Thymus (tissue), 11 donors: ENCODE results near the gene ADGRF1. TPM values are rescaled to one million over a fixed set of nuclear protein-coding genes. Genes with fewer than 3 reads are reported as not detected.

ENCODE experiments used
- DNase-seq, 9 donors: peaks; one replicate each; pipeline ENCODE4 v3.0.0-alpha.2; 2013; ENCODE audit warnings: low spot score in 9 of 9, low read depth in 6 of 9, missing footprints in 1 of 9
- H3K27ac ChIP-seq, 2 donors: one replicate each; pipeline ENCODE4 v1.5.1; 2013; ENCODE audit warnings: control low read depth in 1 of 2, low read depth in 1 of 2, low read length in 1 of 2, mild to moderate bottlenecking in 1 of 2, moderate library complexity in 1 of 2
- H3K27me3 ChIP-seq, 2 donors: one replicate each; pipeline ENCODE4 v1.5.1; 2013; ENCODE audit warnings: low read length in 1 of 2; ENCODE audit not compliant: control insufficient read depth in 2 of 2, insufficient read depth in 1 of 2
- H3K36me3 ChIP-seq, 2 donors: one replicate each; pipeline ENCODE4 v1.5.1; 2013; ENCODE audit warnings: low read length in 1 of 2, mild to moderate bottlenecking in 1 of 2, moderate library complexity in 1 of 2; ENCODE audit not compliant: control insufficient read depth in 2 of 2, insufficient read depth in 2 of 2
- H3K4me1 ChIP-seq, 2 donors: one replicate each; pipeline ENCODE4 v1.5.1; 2013; ENCODE audit warnings: low read length in 2 of 2; ENCODE audit not compliant: control insufficient read depth in 2 of 2, insufficient read depth in 2 of 2
- H3K4me3 ChIP-seq, 2 donors: one replicate each; pipeline ENCODE4 v1.5.1; 2013; ENCODE audit warnings: low read length in 2 of 2, control low read depth in 1 of 2, mild to moderate bottlenecking in 1 of 2
- H3K9me3 ChIP-seq, 2 donors: one replicate each; pipeline ENCODE4 v1.5.1; 2013; ENCODE audit warnings: low read length in 1 of 2, mild to moderate bottlenecking in 1 of 2; ENCODE audit not compliant: control insufficient read depth in 2 of 2, insufficient read depth in 1 of 2
- WGBS: extraction: QIAGEN DNeasy Blood & Tissue Kit; methylation state at CpG from one replicate; pipeline ENCODE4 v1.1.7; 2013; 5-methylcytosine and 5-hydroxymethylcytosine counted together
- polyA plus RNA-seq: library from polyadenylated mRNA; stranded (reverse); fragments of 200-250 nt; gene quantifications from one replicate; pipeline ENCODE4 v1.2.3, GENCODE V29; 2013
- total RNA-seq: library from RNA; stranded (reverse); fragments of 120-200 nt; gene quantifications from one replicate; pipeline ENCODE4 v1.2.4, GENCODE V29; 2013
- donor health status: healthy.

Gene ADGRF1
- total and polyA plus RNA-seq, 2 donors, result 0.19 to 0.66 TPM

DNA sequence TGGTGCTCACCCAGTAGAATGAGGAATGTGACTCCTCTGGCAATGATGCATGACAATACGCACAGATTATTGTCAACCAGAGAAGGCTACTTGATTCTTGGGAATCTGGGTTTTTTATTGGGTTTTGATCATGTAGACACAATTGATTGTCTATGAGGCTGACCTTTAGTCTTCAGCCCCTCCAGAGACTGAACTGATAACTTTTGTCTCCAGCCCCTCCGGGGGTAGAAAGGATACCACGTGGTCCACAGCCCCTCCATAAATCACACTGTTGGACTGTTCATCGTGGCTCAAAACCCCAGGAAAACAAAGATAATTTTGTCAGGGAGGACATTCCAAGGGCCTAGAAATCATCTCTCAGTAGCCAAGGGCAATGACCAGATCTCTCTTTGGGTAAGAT is 62.9 kb downstream of the ADGRF1 start:
- no peak for DNase-seq
- WGBS, result 89% methylated on average over 4 of the region's 4 CpGs

DNA sequence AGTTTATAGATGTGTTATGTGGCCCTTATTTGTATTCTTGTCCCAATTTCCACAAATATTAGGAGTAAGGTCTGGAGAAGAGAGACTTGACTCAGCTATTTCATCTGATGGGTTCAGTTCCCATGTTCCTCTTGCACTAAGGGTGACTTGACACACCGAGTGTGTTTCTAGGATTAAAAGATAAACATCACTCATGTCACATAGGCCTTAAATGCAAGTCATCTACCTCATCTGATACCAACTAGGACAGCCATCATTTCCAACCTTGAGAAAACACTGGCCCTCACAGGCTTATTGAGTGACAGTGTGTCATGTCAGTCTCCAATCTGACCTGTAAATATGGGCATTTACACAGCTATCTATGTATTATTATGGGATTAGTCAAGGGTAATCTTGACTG is 67.3 kb downstream of the ADGRF1 start:
- Histone ChIP-seq H3K9me3 (no peaks in the 10 kb centered on the region), H3K27ac (no peak overlapping the region), H3K27me3 (no peaks in the 10 kb centered on the region), H3K4me3 (no peak overlapping the region), H3K4me1 (no peaks in the 10 kb centered on the region), H3K36me3 (no peaks in the 10 kb centered on the region)
- 98% methylated on average over 1 of the region's 1 CpG for WGBS
- DNase-seq, result no peak

More for the DNA sequence above, 62.9 kb downstream of the ADGRF1 start:
- Histone ChIP-seq H3K27me3 (no peaks in the 10 kb centered on the region), H3K27ac (no peak overlapping the region), H3K4me1 (no peaks in the 10 kb centered on the region), H3K36me3 (no peaks in the 10 kb centered on the region), H3K9me3 (no peaks in the 10 kb centered on the region), H3K4me3 (no peak overlapping the region)

DNA sequence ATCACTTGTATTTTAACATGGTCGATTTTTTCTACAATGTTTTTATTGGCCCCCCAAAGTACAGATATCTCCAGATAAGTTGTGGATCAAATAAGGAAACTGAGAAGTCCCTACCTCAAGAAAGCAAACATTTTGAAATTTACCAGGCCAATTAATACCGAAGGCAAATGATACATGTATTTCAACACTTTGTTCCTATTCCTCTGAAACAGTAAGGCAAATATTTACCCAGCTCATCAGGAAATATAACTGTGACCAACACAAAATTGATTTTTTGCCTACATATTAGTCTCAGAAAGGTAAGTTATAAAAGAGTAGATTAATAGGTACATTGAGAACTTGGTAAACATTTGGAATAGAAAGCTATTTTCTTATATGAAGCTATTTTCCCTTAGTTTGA is 69.1 kb downstream of the ADGRF1 start:
- DNase-seq, result no peak
- WGBS, result 83% methylated on average over 2 of the region's 2 CpGs
- no peak overlapping the region for H3K27ac ChIP-seq
- H3K9me3 ChIP-seq, result no peaks in the 10 kb centered on the region
- no peaks in the 10 kb centered on the region for H3K27me3 ChIP-seq
- H3K36me3 ChIP-seq, result no peaks in the 10 kb centered on the region
- H3K4me1 ChIP-seq, result no peaks in the 10 kb centered on the region
- H3K4me3 ChIP-seq, result no peak overlapping the region

DNA sequence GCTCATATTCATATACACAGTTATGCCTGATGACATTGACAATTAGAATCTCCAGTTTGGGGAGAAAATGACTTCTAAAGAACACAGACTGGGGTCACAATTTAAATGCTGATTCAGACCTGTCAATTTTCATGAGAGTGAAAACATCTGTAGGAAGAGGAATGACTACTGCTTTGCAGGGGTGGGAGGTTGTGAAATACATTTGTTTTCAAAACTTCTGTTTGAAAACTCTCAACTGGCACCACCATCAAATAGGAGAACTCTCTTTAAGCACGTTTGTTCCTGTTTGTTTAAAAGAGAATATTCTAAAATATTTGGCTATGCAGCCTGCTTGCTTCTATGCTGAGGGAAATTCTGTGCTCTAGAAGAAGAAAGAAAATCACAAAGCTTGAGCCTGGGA is 69.6 kb downstream of the ADGRF1 start:
- no peaks in the 10 kb centered on the region for H3K4me1 ChIP-seq
- DNase-seq, result no peak
- WGBS, result 78% methylated on average over 1 of the region's 1 CpG
- H3K36me3 ChIP-seq, result no peaks in the 10 kb centered on the region
- H3K9me3 ChIP-seq, result no peaks in the 10 kb centered on the region
- H3K27ac ChIP-seq, result no peak overlapping the region
- H3K27me3 ChIP-seq, result no peaks in the 10 kb centered on the region
- no peak overlapping the region for H3K4me3 ChIP-seq

DNA sequence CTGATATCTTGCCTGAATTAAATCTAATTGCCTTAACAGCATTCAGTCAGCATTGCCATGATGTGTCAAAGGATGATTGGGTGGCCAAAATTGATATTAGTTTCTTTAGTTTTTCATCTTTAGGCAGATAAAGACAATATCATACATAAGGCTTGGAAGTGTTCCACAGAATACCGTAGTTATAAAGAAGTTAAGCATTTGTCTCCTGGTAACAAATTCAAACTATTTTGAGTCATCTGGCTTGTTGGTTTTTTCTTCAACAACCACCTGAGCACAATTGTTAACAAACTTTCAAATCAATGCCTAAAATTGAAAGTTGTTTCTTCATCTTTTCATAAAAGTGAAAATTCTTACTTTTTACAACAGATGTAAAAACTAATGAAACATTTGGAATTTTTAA is 72.9 kb downstream of the ADGRF1 start:
- no peaks in the 10 kb centered on the region for H3K27me3 ChIP-seq
- no peaks in the 10 kb centered on the region for H3K4me1 ChIP-seq
- H3K36me3 ChIP-seq, result no peaks in the 10 kb centered on the region
- no peak for DNase-seq
- H3K27ac ChIP-seq, result no peak overlapping the region
- no peak overlapping the region for H3K4me3 ChIP-seq
- WGBS, result 98% methylated on average over 1 of the region's 1 CpG
- no peaks in the 10 kb centered on the region for H3K9me3 ChIP-seq

DNA sequence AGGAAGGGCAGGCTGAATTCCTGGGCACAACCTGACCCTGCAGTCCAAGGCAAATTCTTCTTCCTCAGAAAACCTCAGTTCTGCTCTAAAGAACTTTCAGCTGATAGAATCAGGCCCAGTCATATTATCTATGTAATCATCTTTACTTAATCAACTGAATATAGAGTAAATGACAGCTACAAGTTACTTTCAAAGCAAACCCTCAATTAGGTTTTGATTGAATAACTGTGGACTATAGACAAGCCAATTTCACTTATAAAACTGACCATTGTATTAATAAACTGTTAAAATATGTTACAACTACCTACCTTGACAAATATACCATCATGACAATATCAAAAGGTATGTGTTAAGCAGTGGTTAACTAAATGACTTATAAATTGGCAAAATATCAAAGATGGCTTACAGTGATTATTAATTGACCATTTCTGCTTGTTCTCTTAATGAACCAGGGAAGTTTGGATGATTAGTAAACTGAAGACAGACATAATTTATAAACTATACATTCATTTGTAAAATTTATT is 74.2 kb downstream of the ADGRF1 start:
- H3K27ac ChIP-seq, result no peak overlapping the region
- DNase-seq, result no peak
- H3K4me3 ChIP-seq, result no peak overlapping the region
- H3K9me3 ChIP-seq, result no peaks in the 10 kb centered on the region
- no peaks in the 10 kb centered on the region for H3K36me3 ChIP-seq
- H3K4me1 ChIP-seq, result no peaks in the 10 kb centered on the region
- no peaks in the 10 kb centered on the region for H3K27me3 ChIP-seq

DNA sequence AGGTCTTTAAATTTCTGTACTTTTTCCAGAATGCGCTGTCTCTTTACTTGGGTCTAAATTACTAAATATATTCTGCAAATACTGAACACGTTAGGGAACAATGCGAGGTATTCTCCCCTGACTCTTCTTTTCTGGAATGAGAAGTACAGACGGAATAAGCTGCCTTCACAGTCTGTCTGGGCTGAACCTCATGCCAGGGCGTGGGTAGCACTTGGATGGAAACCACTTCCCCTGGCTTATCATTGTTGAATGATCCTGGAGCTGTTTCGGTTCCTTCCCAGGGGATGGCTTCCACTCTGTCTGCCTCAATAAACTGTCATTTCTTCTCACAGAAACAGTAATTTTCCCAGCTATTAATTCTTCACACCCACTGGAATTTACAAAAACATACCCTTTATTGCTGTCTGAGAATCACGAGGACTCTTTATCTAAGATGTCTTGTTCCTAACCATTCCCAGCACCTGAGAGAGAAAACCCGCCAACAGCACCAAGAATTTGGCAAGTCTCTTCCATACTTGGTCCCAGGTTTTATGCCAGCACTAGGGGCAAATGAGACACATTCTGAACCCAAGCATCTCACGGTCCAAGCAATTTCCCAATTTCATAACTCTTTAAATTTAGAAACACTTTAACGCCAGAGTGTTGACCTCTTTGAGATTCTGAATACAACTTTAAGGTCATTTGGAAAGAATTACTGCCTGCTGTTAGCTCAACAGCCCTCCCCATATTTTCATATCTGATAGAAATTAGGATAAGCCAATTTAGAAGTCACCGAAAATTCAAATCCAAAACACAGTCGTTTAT is 77.2 kb downstream of the ADGRF1 start:
- WGBS, result 85% methylated on average over 12 of the region's 12 CpGs
- H3K4me3 ChIP-seq, result no peak overlapping the region
- H3K4me1 ChIP-seq, result no peaks in the 10 kb centered on the region
- DNase-seq, result no peak
- no peaks in the 10 kb centered on the region for H3K9me3 ChIP-seq
- no peaks in the 10 kb centered on the region for H3K27me3 ChIP-seq
- no peaks in the 10 kb centered on the region for H3K36me3 ChIP-seq
- H3K27ac ChIP-seq, result no peak overlapping the region

DNA sequence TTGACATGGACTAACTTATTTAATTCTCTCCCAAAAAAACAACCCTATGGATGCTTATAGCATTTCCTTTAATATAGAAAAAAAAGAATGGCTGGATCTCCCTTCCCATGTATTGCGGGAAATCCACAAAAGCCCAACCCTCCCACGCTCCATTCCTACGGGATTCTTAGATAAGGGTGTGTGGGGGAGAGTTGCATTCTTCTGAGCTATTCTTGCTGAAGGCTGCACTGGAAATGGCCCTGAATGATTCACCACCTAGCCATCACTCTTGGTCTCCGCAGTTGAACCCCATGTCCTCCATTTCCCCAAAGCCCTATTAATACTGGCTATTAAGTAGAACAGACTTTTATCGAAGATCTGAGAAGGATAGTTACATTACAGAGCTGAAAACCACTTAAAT is 78.5 kb downstream of the ADGRF1 start:
- H3K4me3 ChIP-seq, result no peak overlapping the region
- no peak overlapping the region for H3K27ac ChIP-seq
- no peak for DNase-seq
- no peaks in the 10 kb centered on the region for H3K4me1 ChIP-seq
- no peaks in the 10 kb centered on the region for H3K9me3 ChIP-seq
- H3K36me3 ChIP-seq, result no peaks in the 10 kb centered on the region
- H3K27me3 ChIP-seq, result no peaks in the 10 kb centered on the region
- 90% methylated on average over 5 of the region's 5 CpGs for WGBS

DNA sequence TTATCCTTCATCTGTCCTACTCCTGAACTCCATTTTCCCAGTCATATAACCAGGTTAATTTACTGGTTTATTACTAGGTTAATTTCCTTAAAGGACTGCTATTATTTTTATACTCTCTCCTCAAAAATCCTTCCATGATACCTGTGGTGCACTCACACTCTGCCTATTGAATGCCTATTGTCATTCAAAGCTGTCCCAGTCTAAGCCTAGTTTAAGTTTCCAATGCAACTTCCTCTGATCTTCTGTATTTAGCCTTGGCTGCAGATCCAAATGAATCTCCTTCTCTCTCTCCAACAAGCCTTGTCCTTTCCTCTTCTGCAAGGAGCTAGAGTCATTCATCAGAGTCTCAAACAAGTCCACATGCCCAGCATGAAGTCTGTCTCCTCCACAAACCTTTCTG is 79.1 kb downstream of the ADGRF1 start:
- no peaks in the 10 kb centered on the region for H3K36me3 ChIP-seq
- no peaks in the 10 kb centered on the region for H3K4me1 ChIP-seq
- H3K4me3 ChIP-seq, result no peak overlapping the region
- no peak overlapping the region for H3K27ac ChIP-seq
- H3K9me3 ChIP-seq, result no peaks in the 10 kb centered on the region
- DNase-seq, result no peak
- no peaks in the 10 kb centered on the region for H3K27me3 ChIP-seq
